SK-N-SH treated with all-trans-retinoic acid at 6 μM for 48 hours (cell line): ENCODE data around the gene CDH6.

Experiments
- ATAC-seq: fragments of 200-7000 bp; cut with Tn5 transposase; 3 replicates; pipeline ENCODE4 v1.9.1; 2020; ENCODE audit warnings: mild to moderate bottlenecking, moderate library complexity
- ARNTL ChIP-seq: fragments of 450-650 bp; formaldehyde crosslinking; IDR thresholded peaks from 2 replicates; pipeline ENCODE4 v1.5.0; 2020; ENCODE audit warnings: low read depth, mild to moderate bottlenecking, moderate library complexity, borderline replicate concordance
- BACH2 ChIP-seq: fragments of 250-450 bp; sonication (Bioruptor Pico); IDR thresholded peaks from 2 replicates; pipeline ENCODE4 v1.9.0; 2021; ENCODE audit warnings: mild to moderate bottlenecking, borderline replicate concordance
- CSDC2 ChIP-seq: fragments of 250-450 bp; sonication (Bioruptor Pico); IDR thresholded peaks from 2 replicates; pipeline ENCODE4 v1.5.0; 2020; ENCODE audit warnings: mild to moderate bottlenecking, moderate library complexity
- CSRNP3 ChIP-seq: fragments of 250-450 bp; sonication (Bioruptor Pico); IDR thresholded peaks from 2 replicates; pipeline ENCODE4 v1.5.1; 2021; ENCODE audit warnings: mild to moderate bottlenecking, moderate library complexity
- ESRRG ChIP-seq: fragments of 250-450 bp; sonication (Bioruptor Pico); IDR thresholded peaks from 2 replicates; pipeline ENCODE4 v1.6.1; 2021; ENCODE audit warnings: mild to moderate bottlenecking
- GLIS3 ChIP-seq: fragments of 250-450 bp; sonication (Bioruptor Pico); IDR thresholded peaks from 2 replicates; pipeline ENCODE4 v1.5.0; 2020; ENCODE audit warnings: mild to moderate bottlenecking, moderate library complexity
- ISL1 ChIP-seq: fragments of 250-450 bp; sonication (Bioruptor Pico); IDR thresholded peaks from 2 replicates; pipeline ENCODE4 v2.1.2; 2022; ENCODE audit warnings: mild to moderate bottlenecking, moderate library complexity
- OSR1 ChIP-seq: fragments of 250-450 bp; sonication (Bioruptor Pico); IDR thresholded peaks from 2 replicates; pipeline ENCODE4 v1.8.0; 2022; ENCODE audit warnings: moderate library complexity, mild to moderate bottlenecking, inconsistent platforms
- POU6F1 ChIP-seq: fragments of 250-450 bp; sonication (Bioruptor Pico); IDR thresholded peaks from 2 replicates; pipeline ENCODE4 v1.8.0; 2021; ENCODE audit warnings: low read depth, mild to moderate bottlenecking, moderate library complexity, borderline replicate concordance
- PPARA ChIP-seq: fragments of 250-450 bp; sonication (Bioruptor Pico); IDR thresholded peaks from 2 replicates; pipeline ENCODE4 v1.5.0; 2020; ENCODE audit warnings: mild to moderate bottlenecking, borderline replicate concordance
- RARB ChIP-seq: fragments of 250-450 bp; sonication (Bioruptor Pico); IDR thresholded peaks from 2 replicates; pipeline ENCODE4 v1.8.0; 2021; ENCODE audit warnings: mild to moderate bottlenecking, moderate library complexity
- SNAI2 ChIP-seq: fragments of 250-450 bp; sonication (Bioruptor Pico); IDR thresholded peaks from 2 replicates; pipeline ENCODE4 v1.5.0; 2020; ENCODE audit warnings: mild to moderate bottlenecking, moderate library complexity
- TCF4 ChIP-seq: fragments of 250-450 bp; sonication (Bioruptor Pico); IDR thresholded peaks from 2 replicates; pipeline ENCODE4 v1.8.0; 2021; ENCODE audit warnings: mild to moderate bottlenecking, moderate library complexity, borderline replicate concordance
- TOX ChIP-seq: fragments of 250-450 bp; sonication (Bioruptor Pico); IDR thresholded peaks from 2 replicates; pipeline ENCODE4 v1.8.0; 2021; ENCODE audit warnings: mild to moderate bottlenecking, moderate library complexity, borderline replicate concordance
- ZC3H10 ChIP-seq: fragments of 250-450 bp; sonication (Bioruptor Pico); IDR thresholded peaks from 2 replicates; pipeline ENCODE4 v1.5.1; 2021; ENCODE audit warnings: mild to moderate bottlenecking, moderate library complexity
- ZFP3 ChIP-seq: fragments of 250-450 bp; sonication (Bioruptor Pico); IDR thresholded peaks from 2 replicates; pipeline ENCODE4 v1.5.0; 2020; ENCODE audit warnings: mild to moderate bottlenecking, moderate library complexity
- ZNF565 ChIP-seq: fragments of 450-650 bp; formaldehyde crosslinking; conservative IDR thresholded peaks from 2 replicates; pipeline ENCODE4 v1.5.0; 2020; ENCODE audit warnings: low read depth, mild to moderate bottlenecking, moderate library complexity
- ZNF70 ChIP-seq: fragments of 450-650 bp; formaldehyde crosslinking; IDR thresholded peaks from 2 replicates; pipeline ENCODE4 v1.5.0; 2020; ENCODE audit warnings: mild to moderate bottlenecking, moderate library complexity
- ZNF8 ChIP-seq: fragments of 450-650 bp; formaldehyde crosslinking; IDR thresholded peaks from 2 replicates; pipeline ENCODE4 v1.5.0; 2020; ENCODE audit warnings: mild to moderate bottlenecking, moderate library complexity
- TF ChIP-seq, protein P1 (sequence below): fragments of 250-450 bp; sonication (Bioruptor Pico); IDR thresholded peaks from 2 replicates; pipeline ENCODE4 v1.5.0; 2020; ENCODE audit warnings: mild to moderate bottlenecking, moderate library complexity
- TF ChIP-seq, protein P2 (sequence below): fragments of 250-450 bp; sonication (Bioruptor Pico); IDR thresholded peaks from 2 replicates; pipeline ENCODE4 v1.8.0; 2020; ENCODE audit warnings: mild to moderate bottlenecking, moderate library complexity, borderline replicate concordance

Gene CDH6

DNA sequence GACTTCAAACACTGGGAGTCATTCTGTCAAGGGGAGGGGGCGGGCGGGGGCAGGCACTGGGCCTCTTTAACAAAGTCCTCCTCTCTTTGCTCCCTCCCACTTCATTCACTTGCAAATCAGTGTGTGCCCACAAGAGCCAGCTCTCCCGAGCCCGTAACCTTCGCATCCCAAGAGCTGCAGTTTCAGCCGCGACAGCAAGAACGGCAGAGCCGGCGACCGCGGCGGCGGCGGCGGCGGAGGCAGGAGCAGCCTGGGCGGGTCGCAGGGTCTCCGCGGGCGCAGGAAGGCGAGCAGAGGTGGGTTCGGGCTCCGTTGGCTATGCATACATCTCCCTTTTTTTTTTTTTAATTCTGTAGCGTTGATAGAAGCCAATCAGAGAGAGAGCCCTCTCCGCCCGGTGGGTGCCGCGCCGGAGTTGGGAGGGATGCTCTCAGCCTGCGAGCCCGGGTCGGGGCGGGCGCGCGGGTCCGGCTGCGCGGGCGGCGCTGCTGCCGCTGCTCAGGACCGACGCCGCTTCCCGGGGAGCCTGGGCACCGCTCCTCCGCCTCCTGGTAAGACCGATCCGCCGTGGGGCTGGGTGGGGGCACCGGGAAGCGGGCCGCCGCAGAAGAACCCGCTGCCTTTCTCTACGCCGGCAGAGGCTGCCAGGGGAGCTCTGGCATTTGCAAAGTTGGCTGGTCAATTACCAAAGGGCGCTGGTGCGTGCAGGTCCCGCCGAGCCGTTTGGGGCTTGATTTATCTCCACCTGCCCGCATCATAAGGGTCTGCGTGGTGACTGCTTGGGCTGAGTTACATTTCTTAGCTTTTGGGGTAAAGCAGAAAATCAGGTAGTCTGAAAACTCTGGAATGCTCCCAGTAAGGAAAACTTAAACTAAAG is at the start of gene CDH6:
Gene CDH6, plus strand, starts transcription at position 96 of the 877 bp plus-strand sequence. CDS start 73,788 bp downstream, outside the sequence.
- TF ChIP-seq, protein P1, sequence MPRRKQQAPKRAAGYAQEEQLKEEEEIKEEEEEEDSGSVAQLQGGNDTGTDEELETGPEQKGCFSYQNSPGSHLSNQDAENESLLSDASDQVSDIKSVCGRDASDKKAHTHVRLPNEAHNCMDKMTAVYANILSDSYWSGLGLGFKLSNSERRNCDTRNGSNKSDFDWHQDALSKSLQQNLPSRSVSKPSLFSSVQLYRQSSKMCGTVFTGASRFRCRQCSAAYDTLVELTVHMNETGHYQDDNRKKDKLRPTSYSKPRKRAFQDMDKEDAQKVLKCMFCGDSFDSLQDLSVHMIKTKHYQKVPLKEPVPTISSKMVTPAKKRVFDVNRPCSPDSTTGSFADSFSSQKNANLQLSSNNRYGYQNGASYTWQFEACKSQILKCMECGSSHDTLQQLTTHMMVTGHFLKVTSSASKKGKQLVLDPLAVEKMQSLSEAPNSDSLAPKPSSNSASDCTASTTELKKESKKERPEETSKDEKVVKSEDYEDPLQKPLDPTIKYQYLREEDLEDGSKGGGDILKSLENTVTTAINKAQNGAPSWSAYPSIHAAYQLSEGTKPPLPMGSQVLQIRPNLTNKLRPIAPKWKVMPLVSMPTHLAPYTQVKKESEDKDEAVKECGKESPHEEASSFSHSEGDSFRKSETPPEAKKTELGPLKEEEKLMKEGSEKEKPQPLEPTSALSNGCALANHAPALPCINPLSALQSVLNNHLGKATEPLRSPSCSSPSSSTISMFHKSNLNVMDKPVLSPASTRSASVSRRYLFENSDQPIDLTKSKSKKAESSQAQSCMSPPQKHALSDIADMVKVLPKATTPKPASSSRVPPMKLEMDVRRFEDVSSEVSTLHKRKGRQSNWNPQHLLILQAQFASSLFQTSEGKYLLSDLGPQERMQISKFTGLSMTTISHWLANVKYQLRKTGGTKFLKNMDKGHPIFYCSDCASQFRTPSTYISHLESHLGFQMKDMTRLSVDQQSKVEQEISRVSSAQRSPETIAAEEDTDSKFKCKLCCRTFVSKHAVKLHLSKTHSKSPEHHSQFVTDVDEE (CRISPR knock-in tag): no peak
- TF ChIP-seq GLIS3 (CRISPR knock-in tag) (no peak), ARNTL (CRISPR knock-in tag) (no peak), ZNF565 (CRISPR knock-in tag) (no peak), ZNF8 (no peak)
- ATAC-seq: peak; percentile 87

GRCh38 chr5:31144364-31144763 is 49.1 kb upstream of the CDH6 start:
- ATAC-seq: no peak
- TF ChIP-seq ARNTL (CRISPR knock-in tag): no peak
- TF ChIP-seq CSDC2 (CRISPR knock-in tag): no peak
- no peak for TF ChIP-seq ZC3H10
- no peak for TF ChIP-seq TCF4 (CRISPR knock-in tag)
- TF ChIP-seq, protein P1 (CRISPR knock-in tag): no peak
- no peak for TF ChIP-seq OSR1 (CRISPR knock-in tag)
- no peak for TF ChIP-seq SNAI2 (CRISPR knock-in tag)
- no peak for TF ChIP-seq GLIS3 (CRISPR knock-in tag)
- TF ChIP-seq ZFP3 (CRISPR knock-in tag): no peak
- TF ChIP-seq ZNF8: no peak
- TF ChIP-seq ISL1 (CRISPR knock-in tag): no peak
- TF ChIP-seq CSRNP3 (CRISPR knock-in tag): no peak

- TF ChIP-seq GLIS3 (CRISPR knock-in tag) (no peak), ZNF8 (no peak), ZNF70 (CRISPR knock-in tag) (no peak), PPARA (CRISPR knock-in tag) (no peak), ESRRG (CRISPR knock-in tag) (no peak), TOX (no peak), ISL1 (CRISPR knock-in tag) (no peak), TCF4 (CRISPR knock-in tag) (no peak), BACH2 (CRISPR knock-in tag) (no peak), ZC3H10 (no peak), ARNTL (CRISPR knock-in tag) (no peak), RARB (CRISPR knock-in tag) (no peak)
- no peak for ATAC-seq
These were observed 44.5 kb upstream of the CDH6 start for GRCh38 chr5:31148959-31149475.

DNA sequence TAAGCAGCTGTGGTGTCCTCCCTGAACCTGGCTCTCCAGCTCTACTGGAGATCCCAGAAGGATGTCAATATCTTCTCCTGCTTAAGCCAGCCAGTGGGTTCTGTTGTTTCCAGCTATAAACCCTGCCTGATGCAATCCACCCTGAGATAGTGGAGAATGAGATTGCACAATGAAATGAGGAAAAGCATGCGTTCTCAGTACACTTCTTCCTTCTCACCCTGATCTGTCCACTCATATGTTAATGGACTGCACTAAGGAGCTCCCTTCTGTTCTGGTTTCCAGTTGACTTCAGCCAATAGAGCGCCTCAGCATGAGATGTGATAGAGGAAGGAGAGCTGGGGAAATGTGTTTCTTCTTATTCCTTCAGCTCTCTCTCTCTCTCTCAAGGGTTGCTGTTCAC is 40.0 kb upstream of the CDH6 start:
- ATAC-seq: no peak
- no peak for TF ChIP-seq CSDC2 (CRISPR knock-in tag)
- TF ChIP-seq ARNTL (CRISPR knock-in tag): no peak
- no peak for TF ChIP-seq ZNF70 (CRISPR knock-in tag)
- TF ChIP-seq, protein P2, sequence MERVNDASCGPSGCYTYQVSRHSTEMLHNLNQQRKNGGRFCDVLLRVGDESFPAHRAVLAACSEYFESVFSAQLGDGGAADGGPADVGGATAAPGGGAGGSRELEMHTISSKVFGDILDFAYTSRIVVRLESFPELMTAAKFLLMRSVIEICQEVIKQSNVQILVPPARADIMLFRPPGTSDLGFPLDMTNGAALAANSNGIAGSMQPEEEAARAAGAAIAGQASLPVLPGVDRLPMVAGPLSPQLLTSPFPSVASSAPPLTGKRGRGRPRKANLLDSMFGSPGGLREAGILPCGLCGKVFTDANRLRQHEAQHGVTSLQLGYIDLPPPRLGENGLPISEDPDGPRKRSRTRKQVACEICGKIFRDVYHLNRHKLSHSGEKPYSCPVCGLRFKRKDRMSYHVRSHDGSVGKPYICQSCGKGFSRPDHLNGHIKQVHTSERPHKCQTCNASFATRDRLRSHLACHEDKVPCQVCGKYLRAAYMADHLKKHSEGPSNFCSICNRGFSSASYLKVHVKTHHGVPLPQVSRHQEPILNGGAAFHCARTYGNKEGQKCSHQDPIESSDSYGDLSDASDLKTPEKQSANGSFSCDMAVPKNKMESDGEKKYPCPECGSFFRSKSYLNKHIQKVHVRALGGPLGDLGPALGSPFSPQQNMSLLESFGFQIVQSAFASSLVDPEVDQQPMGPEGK (CRISPR knock-in tag): no peak
- TF ChIP-seq POU6F1 (CRISPR knock-in tag): no peak
- TF ChIP-seq CSRNP3 (CRISPR knock-in tag): no peak
- no peak for TF ChIP-seq ZC3H10
- no peak for TF ChIP-seq ISL1 (CRISPR knock-in tag)
- no peak for TF ChIP-seq ZFP3 (CRISPR knock-in tag)
- TF ChIP-seq ZNF565 (CRISPR knock-in tag): no peak
- TF ChIP-seq TOX: no peak
- no peak for TF ChIP-seq RARB (CRISPR knock-in tag)
- TF ChIP-seq ESRRG (CRISPR knock-in tag): no peak
